Suprapubic skin (tissue), 4 donors: ENCODE results near the gene CHAC1. TPM values are rescaled to one million over a fixed set of nuclear protein-coding genes. Genes with fewer than 3 reads are reported as not detected.

Experiments used
- DNase-seq, 2 donors: peaks; one replicate each; pipeline ENCODE4 v3.0.0-alpha.2; 2019; ENCODE audit warnings: low spot score in 2 of 2
- H3K27ac ChIP-seq: fragments of 200-600 bp; sonication (generic); one replicate; pipeline ENCODE4 v1.5.1; 2019
- H3K27me3 ChIP-seq: fragments of 200-600 bp; sonication (generic); one replicate; pipeline ENCODE4 v1.5.1; 2019
- H3K36me3 ChIP-seq: fragments of 200-600 bp; sonication (generic); one replicate; pipeline ENCODE4 v1.5.1; 2019
- H3K4me1 ChIP-seq: fragments of 200-600 bp; sonication (generic); one replicate; pipeline ENCODE4 v1.5.1; 2019
- H3K4me3 ChIP-seq: fragments of 200-600 bp; sonication (generic); one replicate; pipeline ENCODE4 v1.5.1; 2019; ENCODE audit warnings: mild to moderate bottlenecking
- H3K9me3 ChIP-seq: fragments of 200-600 bp; sonication (generic); one replicate; pipeline ENCODE4 v1.5.1; 2019
- CTCF ChIP-seq, 2 donors: fragments of 200-600 bp in 1 of 2; fragments of 450-650 bp in 1 of 2; sonication (generic) in 1 of 2; IDR thresholded peaks; one replicate each; pipeline ENCODE4 v1.5.1; 2016 to 2019; ENCODE audit warnings: antibody characterized with exemption in 2 of 2, mild to moderate bottlenecking in 1 of 2, moderate library complexity in 1 of 2
- EP300 ChIP-seq: sonication (generic); formaldehyde crosslinking; IDR thresholded peaks from one replicate; pipeline ENCODE4 v1.6.1; 2017; ENCODE audit warnings: antibody characterized with exemption
- POLR2A ChIP-seq, 2 donors: fragments of 450-650 bp; IDR thresholded peaks; one replicate each; pipeline ENCODE4 v1.6.1; 2017; ENCODE audit warnings: antibody characterized with exemption in 2 of 2, mild to moderate bottlenecking in 2 of 2, moderate library complexity in 2 of 2
- POLR2AphosphoS5 ChIP-seq, 3 donors: sonication (generic); formaldehyde crosslinking; IDR thresholded peaks; one replicate each; pipeline ENCODE4 v1.6.1; 2017; ENCODE audit warnings: antibody characterized with exemption in 3 of 3
- WGBS: methylation state at CpG from one replicate; pipeline ENCODE4 v1.1.5; 2018; 5-methylcytosine and 5-hydroxymethylcytosine counted together
- total RNA-seq, 4 donors: library from RNA; depleted of rRNA; stranded (reverse); fragments of >200 nt; gene quantifications; one replicate each; pipeline ENCODE4 v1.1.0, GENCODE V29; 2016

Gene CHAC1
- total RNA-seq, 4 donors from 2014 or later, result 2.6 to 10.0 (median 3.3) TPM; not detected in 1

DNA sequence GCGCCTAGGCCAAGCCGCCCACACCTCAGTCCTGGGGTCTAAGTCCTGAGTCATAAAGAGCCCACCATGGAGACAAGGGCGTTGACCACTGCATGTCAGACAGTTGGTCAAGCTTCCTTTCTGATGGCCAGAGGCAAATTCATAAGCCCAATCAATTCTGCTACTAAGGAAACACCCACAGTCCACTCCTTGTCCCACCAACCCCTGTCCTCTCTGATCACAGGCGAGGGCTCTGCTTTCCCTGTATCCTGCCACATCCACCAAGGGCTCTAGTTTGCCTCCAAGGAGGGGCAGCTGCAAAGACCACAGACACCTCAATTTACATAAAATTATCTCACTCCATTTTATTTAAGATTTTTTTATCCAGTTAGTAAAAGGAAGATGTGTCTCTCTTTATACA, 25.3 kb downstream of the CHAC1 start:
- WGBS, result 100% methylated on average over 4 of the region's 4 CpGs
- peaks cover 81% of the 10 kb centered on the region for H3K36me3 ChIP-seq

DNA sequence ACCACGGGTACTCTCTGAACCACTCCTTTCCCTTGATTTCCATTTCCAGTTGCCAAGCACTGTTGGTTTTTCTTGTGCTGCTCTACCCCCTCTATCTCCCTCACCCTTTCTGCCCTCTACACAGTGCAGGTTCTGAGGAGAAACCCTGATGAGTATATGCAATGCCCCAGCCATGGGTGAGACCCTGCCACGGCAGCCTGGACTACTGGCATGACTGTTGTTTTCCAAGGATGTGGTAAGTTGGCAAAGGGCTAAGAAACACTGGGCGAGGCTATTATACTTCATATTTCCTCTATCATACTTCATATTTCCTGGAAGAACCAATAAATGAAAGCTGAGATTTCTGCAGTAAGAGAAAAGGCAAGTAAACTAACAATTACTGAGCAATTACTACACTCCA, 27.9 kb downstream of the CHAC1 start:
- no peaks in the 10 kb centered on the region for H3K27me3 ChIP-seq
- H3K27ac ChIP-seq, result no peak overlapping the region
- TF ChIP-seq POLR2AphosphoS5 (IDR thresholded peaks at IDR 0.05) (no peak), EP300 (no peak), POLR2A (IDR thresholded peaks at IDR 0.05) (no peak), CTCF (IDR thresholded peaks at IDR 0.05) (no peak)
- H3K4me3 ChIP-seq, result no peak overlapping the region
- H3K4me1 ChIP-seq, result no peaks in the 10 kb centered on the region
- WGBS, result 51% methylated on average over 3 of the region's 3 CpGs
- H3K36me3 ChIP-seq, result peaks cover 100% of the 10 kb centered on the region
- H3K9me3 ChIP-seq, result no peaks in the 10 kb centered on the region
- DNase-seq, result no peak

More for the DNA sequence above, 25.3 kb downstream of the CHAC1 start:
- Histone ChIP-seq H3K4me3 (no peak overlapping the region), H3K4me1 (no peaks in the 10 kb centered on the region), H3K27ac (no peak overlapping the region), H3K9me3 (no peaks in the 10 kb centered on the region), H3K27me3 (no peaks in the 10 kb centered on the region)
- peak in 1 of 2 donors; percentile 44 for DNase-seq
- TF ChIP-seq CTCF (IDR thresholded peaks at IDR 0.05) (no peak), POLR2AphosphoS5 (IDR thresholded peaks at IDR 0.05) (no peak), EP300 (no peak), POLR2A (IDR thresholded peaks at IDR 0.05) (no peak)

DNA sequence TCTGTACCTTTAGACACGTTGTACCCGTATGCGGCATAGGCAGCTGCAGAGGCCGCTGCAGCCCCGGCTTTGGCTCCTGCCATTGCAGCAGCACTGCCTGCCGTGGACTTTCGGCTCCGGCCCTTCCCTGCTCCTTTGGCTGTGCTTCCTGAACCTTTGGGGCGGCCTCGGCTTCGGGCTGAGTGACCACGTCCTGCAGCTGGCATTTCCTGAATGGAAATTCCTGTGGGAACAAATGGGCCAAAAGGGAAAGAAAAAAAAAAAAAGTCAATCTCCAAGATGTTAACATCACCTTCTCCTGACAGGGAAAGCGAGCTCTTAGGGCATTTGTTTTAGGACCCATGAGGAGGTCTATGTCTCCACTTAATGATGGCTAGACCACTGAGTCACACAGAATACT, 29.6 kb downstream of the CHAC1 start:
- no peak overlapping the region for H3K4me3 ChIP-seq
- H3K9me3 ChIP-seq, result no peaks in the 10 kb centered on the region
- DNase-seq, result no peak
- peaks cover 100% of the 10 kb centered on the region for H3K36me3 ChIP-seq
- TF ChIP-seq EP300 (no peak), CTCF (IDR thresholded peaks at IDR 0.05) (no peak), POLR2A (IDR thresholded peaks at IDR 0.05) (no peak), POLR2AphosphoS5 (IDR thresholded peaks at IDR 0.05) (no peak)
- WGBS, result 86% methylated on average over 10 of the region's 13 CpGs
- H3K27ac ChIP-seq, result no peak overlapping the region
- no peaks in the 10 kb centered on the region for H3K27me3 ChIP-seq
- H3K4me1 ChIP-seq, result no peaks in the 10 kb centered on the region

GRCh38 chr15:40984406-40984805, 31.1 kb downstream of the CHAC1 start:
- 91% methylated on average over 5 of the region's 5 CpGs for WGBS
- H3K27ac ChIP-seq, result no peak overlapping the region
- no peaks in the 10 kb centered on the region for H3K4me1 ChIP-seq
- DNase-seq, result no peak
- H3K4me3 ChIP-seq, result no peak overlapping the region
- H3K9me3 ChIP-seq, result no peaks in the 10 kb centered on the region
- TF ChIP-seq EP300, result no peak
- no peak for TF ChIP-seq CTCF (IDR thresholded peaks at IDR 0.05)
- TF ChIP-seq POLR2AphosphoS5 (IDR thresholded peaks at IDR 0.05), result no peak
- no peak for TF ChIP-seq POLR2A (IDR thresholded peaks at IDR 0.05)
- H3K36me3 ChIP-seq, result peaks cover 90% of the 10 kb centered on the region
- H3K27me3 ChIP-seq, result no peaks in the 10 kb centered on the region

DNA sequence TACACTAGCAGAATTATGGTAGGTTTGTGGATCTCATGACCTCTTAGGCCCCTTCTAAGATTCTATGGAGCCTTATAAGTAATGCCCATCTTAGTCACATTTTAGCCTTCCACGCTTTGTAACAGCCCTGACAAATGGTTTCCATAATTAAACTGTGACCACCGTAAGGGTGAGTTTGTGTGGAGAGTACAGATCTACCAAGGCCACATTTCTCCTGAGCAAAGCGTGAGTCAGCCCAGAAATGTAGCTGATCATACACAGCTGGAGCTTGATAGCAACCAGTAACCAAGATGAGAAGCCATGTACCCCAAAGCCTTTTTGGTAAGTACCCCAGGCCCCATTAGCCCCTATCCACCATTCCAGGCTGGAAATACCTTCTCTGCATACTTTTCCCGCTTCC, 31.7 kb downstream of the CHAC1 start:
- TF ChIP-seq CTCF (IDR thresholded peaks at IDR 0.05) (no peak), POLR2AphosphoS5 (IDR thresholded peaks at IDR 0.05) (no peak), EP300 (no peak), POLR2A (IDR thresholded peaks at IDR 0.05) (no peak)
- peaks cover 85% of the 10 kb centered on the region for H3K36me3 ChIP-seq
- H3K4me3 ChIP-seq, result no peak overlapping the region
- H3K27me3 ChIP-seq, result no peaks in the 10 kb centered on the region
- no peaks in the 10 kb centered on the region for H3K9me3 ChIP-seq
- 92% methylated on average over 4 of the region's 4 CpGs for WGBS
- no peaks in the 10 kb centered on the region for H3K4me1 ChIP-seq
- H3K27ac ChIP-seq, result no peak overlapping the region
- no peak for DNase-seq
